GM18861 (cell line): Measurements from ENCODE around the gene SBNO2.
"Not testable (repeated sequence)": the region's sequence is repeated elsewhere in the genome, so short reads cannot be mapped to it uniquely, and the experiment has no call there.

Experiments used
- ATAC-seq: cut with Tn5 transposase; IDR thresholded peaks from one replicate; pipeline ENCODE4 v1.9.1; 2021; ENCODE audit not compliant: unreplicated experiment

The SBNO2 gene

GRCh38 chr19:1122021-1122971, 51.8 kb downstream of the SBNO2 start:
- no peak for ATAC-seq

GRCh38 chr19:1121395-1121794, 52.7 kb downstream of the SBNO2 start:
- ATAC-seq: no peak

- no peak for ATAC-seq
These were observed 54.4 kb downstream of the SBNO2 start for GRCh38 chr19:1119475-1120217.

- ATAC-seq: no peak
These were observed 55.1 kb downstream of the SBNO2 start for GRCh38 chr19:1118999-1119398.

- ATAC-seq: no peak
These were observed 56.4 kb downstream of the SBNO2 start for GRCh38 chr19:1117654-1118053.

- ATAC-seq: no peak
These were observed 57.1 kb downstream of the SBNO2 start for GRCh38 chr19:1116726-1117581.

GRCh38 chr19:1115646-1116420, 58.2 kb downstream of the SBNO2 start:
- no peak for ATAC-seq

- ATAC-seq: not testable (repeated sequence)
These were observed 59.3 kb downstream of the SBNO2 start for GRCh38 chr19:1114728-1115127.

GRCh38 chr19:1113986-1114483, 60.0 kb downstream of the SBNO2 start:
- no peak for ATAC-seq

- no peak for ATAC-seq
These were observed 60.8 kb downstream of the SBNO2 start for GRCh38 chr19:1113030-1113985.

- ATAC-seq: no peak
These were observed 61.6 kb downstream of the SBNO2 start for GRCh38 chr19:1112268-1113029.

GRCh38 chr19:1111641-1112267, 62.3 kb downstream of the SBNO2 start:
- ATAC-seq: no peak

GRCh38 chr19:1110809-1111640, 63.0 kb downstream of the SBNO2 start:
- ATAC-seq: no peak

GRCh38 chr19:1109697-1110671, 64.1 kb downstream of the SBNO2 start:
- ATAC-seq: no peak

- ATAC-seq: no peak
These were observed 65.0 kb downstream of the SBNO2 start for GRCh38 chr19:1109032-1109551.
